HUES48 (cell line): ENCODE measurements around the gene AGBL1.

Experiments used
- H3K27ac ChIP-seq: one replicate; pipeline ENCODE4 v1.7.0; 2013; ENCODE audit warnings: low read depth, low read length, inconsistent platforms
- H3K27me3 ChIP-seq: 2 replicates; pipeline ENCODE4 v1.6.1; 2013; ENCODE audit warnings: mild to moderate bottlenecking, low read length; ENCODE audit not compliant: control insufficient read depth, insufficient read depth
- H3K36me3 ChIP-seq: 2 replicates; pipeline ENCODE4 v1.6.1; 2013; ENCODE audit warnings: low read length; ENCODE audit not compliant: control insufficient read depth, insufficient read depth
- H3K4me1 ChIP-seq: 2 replicates; pipeline ENCODE4 v1.6.1; 2013; ENCODE audit warnings: mild to moderate bottlenecking, low read length; ENCODE audit not compliant: control insufficient read depth, insufficient read depth
- H3K4me3 ChIP-seq: 2 replicates; pipeline ENCODE4 v1.5.1; 2013; ENCODE audit warnings: mild to moderate bottlenecking, low read depth, low read length
- H3K9ac ChIP-seq: 2 replicates; pipeline ENCODE4 v1.6.1; 2013; ENCODE audit warnings: mild to moderate bottlenecking, low read depth, low read length, moderate library complexity
- H3K9me3 ChIP-seq: 2 replicates; pipeline ENCODE4 v1.6.1; 2013; ENCODE audit warnings: low read length; ENCODE audit not compliant: control insufficient read depth, insufficient read depth

AGBL1 gene

DNA sequence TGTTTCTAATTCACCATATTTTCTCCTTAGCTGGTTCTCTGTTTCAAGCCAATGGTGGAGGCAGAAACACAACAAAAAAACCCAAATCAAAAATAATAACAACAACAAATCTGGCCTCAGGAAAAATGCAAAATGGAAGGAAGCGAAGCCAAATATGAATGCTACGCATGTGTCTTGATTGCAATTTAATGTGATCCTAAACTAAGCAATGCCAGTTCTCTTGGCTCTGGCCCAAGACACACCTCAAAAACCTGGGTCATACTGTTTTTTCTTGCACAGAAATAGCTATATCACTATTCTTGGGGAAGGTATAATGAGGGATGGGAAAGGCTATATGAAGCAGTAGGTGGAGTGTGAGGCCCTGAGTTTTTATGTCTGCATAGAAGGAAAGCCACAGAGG, 724.7 kb downstream of the AGBL1 start:
- no peaks in the 10 kb centered on the region for H3K4me1 ChIP-seq
- no peak overlapping the region for H3K9ac ChIP-seq
- H3K9me3 ChIP-seq = no peaks in the 10 kb centered on the region
- H3K27me3 ChIP-seq = no peaks in the 10 kb centered on the region
- no peak overlapping the region for H3K27ac ChIP-seq
- H3K36me3 ChIP-seq = no peaks in the 10 kb centered on the region
- no peak overlapping the region for H3K4me3 ChIP-seq

DNA sequence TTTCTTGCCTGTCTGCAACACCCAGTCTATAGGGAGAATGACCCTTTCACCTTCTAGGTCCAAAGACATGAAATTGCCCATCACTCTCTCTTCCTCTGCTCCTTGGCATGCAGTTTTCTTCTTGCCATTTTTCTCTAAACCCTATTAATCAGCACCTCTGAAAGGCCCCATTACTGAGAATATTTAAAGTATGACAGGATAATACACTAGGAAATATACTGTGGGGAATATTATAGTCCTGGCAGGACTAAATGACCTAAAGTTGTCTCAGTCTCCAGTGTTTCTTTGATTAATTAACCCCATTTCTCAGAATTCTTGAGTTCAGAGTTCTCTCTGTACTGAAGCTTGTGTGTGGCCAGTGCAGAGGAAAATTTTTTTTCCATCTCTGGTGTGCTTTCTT, 730.7 kb downstream of the AGBL1 start:
- Histone ChIP-seq H3K9ac (no peak overlapping the region), H3K27me3 (no peaks in the 10 kb centered on the region), H3K4me1 (no peaks in the 10 kb centered on the region), H3K9me3 (no peaks in the 10 kb centered on the region), H3K4me3 (no peak overlapping the region), H3K27ac (no peak overlapping the region), H3K36me3 (no peaks in the 10 kb centered on the region)

DNA sequence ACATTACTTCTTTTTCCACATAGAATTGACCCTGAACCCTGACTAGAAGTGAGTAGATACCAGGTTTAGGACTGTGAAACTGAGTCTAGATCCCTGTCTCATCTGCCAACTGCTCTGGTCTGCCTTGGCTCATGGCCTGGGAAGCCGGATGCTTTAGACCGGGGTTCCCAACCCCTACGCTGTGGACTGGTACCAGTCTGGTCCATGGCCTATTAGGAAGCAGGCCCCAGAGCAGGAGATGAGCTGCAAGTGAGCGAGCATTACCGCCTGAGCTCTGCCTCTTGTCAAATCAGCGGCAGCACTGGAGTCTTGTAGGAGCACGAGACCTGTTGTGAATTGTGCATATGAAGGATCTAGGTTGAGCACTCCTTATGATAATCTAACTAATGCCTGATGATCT, 734.2 kb downstream of the AGBL1 start:
- Histone ChIP-seq H3K4me1 (no peaks in the 10 kb centered on the region), H3K4me3 (no peak overlapping the region), H3K9me3 (no peaks in the 10 kb centered on the region), H3K36me3 (no peaks in the 10 kb centered on the region), H3K9ac (no peak overlapping the region), H3K27ac (no peak overlapping the region), H3K27me3 (no peaks in the 10 kb centered on the region)

DNA sequence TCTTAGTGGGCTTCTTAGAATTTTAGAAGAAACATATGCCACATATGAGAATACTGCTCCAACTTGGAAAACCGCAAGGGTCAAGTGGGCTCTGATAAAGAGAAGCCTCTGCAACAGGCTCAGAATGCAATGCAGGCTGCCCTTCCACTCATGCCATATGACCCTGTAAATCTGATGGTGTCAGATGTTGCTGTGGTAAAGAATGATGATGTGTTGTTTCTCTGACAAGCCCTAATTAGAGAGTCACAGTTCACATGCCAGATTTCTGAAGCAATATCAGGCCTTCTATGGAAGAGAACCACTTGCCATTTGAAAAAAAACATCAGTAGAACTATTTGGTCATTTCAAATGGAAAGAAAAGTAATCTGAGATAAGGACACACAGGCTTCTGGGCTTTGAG, 749.6 kb downstream of the AGBL1 start:
- Histone ChIP-seq H3K9me3 (no peaks in the 10 kb centered on the region), H3K27me3 (no peaks in the 10 kb centered on the region), H3K4me3 (no peak overlapping the region), H3K27ac (no peak overlapping the region), H3K9ac (no peak overlapping the region), H3K4me1 (no peaks in the 10 kb centered on the region), H3K36me3 (no peaks in the 10 kb centered on the region)

DNA sequence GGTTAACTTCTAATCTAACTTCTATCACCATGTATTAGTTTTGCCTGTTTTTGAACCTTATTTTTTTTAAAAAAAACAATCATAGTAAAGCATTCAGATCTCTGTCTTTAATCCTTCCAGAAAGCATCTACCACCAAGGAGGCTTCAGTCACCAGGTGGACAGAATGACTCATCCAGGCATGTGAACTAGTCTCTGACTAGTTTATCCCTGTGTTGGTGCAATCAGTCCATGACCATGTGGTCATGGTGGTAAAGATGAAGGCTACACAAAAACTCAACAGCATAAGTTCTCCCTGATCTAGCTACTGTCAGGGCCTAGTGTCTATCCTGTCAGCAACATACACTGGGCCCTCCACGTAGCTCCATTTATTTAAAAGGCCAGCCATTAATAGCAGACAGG, 750.6 kb downstream of the AGBL1 start:
- Histone ChIP-seq H3K4me1 (no peaks in the 10 kb centered on the region), H3K9ac (no peak overlapping the region), H3K36me3 (no peaks in the 10 kb centered on the region), H3K27me3 (no peaks in the 10 kb centered on the region), H3K9me3 (no peaks in the 10 kb centered on the region), H3K4me3 (no peak overlapping the region), H3K27ac (no peak overlapping the region)

DNA sequence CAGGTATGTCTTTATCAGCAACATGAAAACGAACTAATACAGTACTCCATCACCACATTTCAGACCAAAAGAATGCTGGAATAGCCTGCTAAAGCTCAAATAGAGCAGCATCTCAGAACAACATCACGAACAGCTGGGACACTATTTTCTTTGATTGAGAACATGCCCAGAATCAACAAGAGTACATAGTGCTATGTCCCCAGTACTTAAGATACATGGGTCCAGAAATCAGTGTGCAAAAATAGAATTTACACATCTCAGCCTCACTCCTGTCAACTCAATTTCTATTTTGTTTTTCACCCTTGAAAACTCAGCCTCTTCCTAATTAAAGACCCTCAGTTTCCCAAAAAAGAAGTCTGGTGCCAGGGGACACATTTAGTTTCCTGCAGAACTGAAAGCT, 753.9 kb downstream of the AGBL1 start:
- Histone ChIP-seq H3K4me1 (peaks cover 10% of the 10 kb centered on the region; the same call in 1 of the 2 replicates), H3K27me3 (no peaks in the 10 kb centered on the region), H3K9me3 (no peaks in the 10 kb centered on the region), H3K4me3 (no peak overlapping the region), H3K9ac (no peak overlapping the region), H3K27ac (no peak overlapping the region), H3K36me3 (no peaks in the 10 kb centered on the region)

DNA sequence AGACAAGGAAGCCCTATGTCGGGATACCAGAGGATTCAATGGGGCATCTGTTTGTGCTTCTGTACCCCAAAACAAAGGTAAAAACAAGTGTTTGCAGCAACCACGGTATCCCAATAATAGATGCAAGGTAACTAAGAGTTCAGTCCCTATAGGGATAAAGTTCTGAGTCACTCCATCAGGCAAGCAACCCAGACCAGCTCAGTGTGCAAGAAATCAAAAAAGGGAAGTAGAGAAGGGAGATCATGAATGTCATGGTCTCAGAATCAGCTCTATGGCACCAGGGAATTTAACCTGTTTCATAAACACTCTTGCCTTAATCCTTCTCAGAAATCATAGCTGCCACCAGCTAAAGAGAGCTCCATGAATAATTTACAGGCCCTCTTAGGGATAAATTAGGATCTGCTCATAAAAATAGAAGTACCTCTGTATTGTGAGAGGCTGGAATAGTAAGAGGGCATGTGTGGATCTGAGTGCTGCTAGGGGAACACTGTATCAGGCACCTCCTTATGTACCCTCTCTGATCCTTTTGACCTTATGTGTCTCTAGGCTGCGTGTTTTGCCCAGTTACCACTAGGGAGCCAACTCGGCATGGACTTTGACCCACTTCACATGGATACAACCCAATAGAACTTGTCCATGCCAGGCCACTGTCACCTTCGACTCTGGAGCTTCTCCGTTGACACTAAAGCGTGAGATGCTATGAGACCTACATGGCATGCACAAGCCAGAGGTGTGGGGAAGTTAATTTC, 754.6 kb downstream of the AGBL1 start:
- no peaks in the 10 kb centered on the region for H3K36me3 ChIP-seq
- no peak overlapping the region for H3K9ac ChIP-seq
- no peak overlapping the region for H3K4me3 ChIP-seq
- peaks cover 10% of the 10 kb centered on the region; the same call in 1 of the 2 replicates for H3K4me1 ChIP-seq
- H3K27ac ChIP-seq = no peak overlapping the region
- no peaks in the 10 kb centered on the region for H3K27me3 ChIP-seq
- no peaks in the 10 kb centered on the region for H3K9me3 ChIP-seq

DNA sequence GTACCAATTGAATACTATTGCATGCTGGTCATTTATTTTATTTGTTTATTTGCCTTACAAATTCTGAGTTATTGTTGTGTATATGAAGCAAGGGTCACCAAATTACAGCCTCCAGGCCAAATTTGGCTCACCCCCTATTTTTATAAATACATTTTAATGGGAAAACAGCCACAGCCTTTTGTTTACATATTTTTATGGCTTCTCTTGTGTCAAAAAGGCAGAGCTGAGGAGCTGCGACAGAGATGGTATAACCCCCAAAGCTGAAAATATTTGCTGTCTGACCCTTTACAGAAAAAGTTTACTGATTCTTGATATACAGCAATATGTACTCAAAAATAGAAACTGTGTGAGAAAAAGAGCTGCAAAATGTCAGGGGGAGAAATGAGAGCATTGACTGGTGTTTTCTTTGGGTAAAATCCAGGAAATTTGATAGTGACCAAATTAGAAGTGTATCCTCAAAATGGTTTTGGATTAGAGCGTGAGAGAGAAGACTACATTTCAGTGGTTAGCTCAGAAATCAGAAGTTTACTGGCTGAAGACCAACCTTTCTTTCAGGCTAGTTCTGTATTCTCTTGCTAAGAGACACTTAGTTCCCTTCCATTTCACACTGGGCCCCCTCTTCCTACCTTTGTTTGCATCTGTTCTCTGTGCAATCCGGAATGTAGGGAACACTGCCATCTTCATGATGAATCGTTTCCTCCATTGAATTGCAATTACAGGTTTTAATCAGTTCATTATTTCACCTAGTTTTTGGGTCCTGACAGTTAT, 757.8 kb downstream of the AGBL1 start:
- Histone ChIP-seq H3K9ac (no peak overlapping the region), H3K9me3 (no peaks in the 10 kb centered on the region), H3K4me1 (peaks cover 10% of the 10 kb centered on the region; the same call in 1 of the 2 replicates), H3K36me3 (no peaks in the 10 kb centered on the region), H3K27me3 (no peaks in the 10 kb centered on the region), H3K4me3 (no peak overlapping the region), H3K27ac (no peak overlapping the region)

DNA sequence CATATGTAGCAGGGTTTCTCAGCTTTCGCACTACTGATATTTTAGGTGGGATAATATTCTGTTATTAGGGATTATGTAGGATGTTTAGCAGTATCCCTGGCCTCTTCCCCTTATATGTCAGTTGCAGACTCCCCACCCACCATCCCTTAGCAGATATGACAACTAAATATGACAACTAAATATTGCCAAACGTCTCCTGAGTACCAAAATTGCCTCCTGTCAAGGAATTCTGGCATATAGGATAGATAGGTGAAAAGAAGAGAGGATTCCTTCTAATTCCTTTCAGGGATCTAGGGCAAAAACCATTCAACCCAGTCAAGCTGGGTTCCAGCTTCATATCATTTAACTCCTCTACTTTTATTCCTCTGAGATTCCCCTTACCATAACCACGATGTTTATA, 759.8 kb downstream of the AGBL1 start:
- no peaks in the 10 kb centered on the region for H3K9me3 ChIP-seq
- no peak overlapping the region for H3K27ac ChIP-seq
- no peaks in the 10 kb centered on the region for H3K27me3 ChIP-seq
- no peak overlapping the region for H3K9ac ChIP-seq
- no peak overlapping the region for H3K4me3 ChIP-seq
- H3K4me1 ChIP-seq = peaks cover 10% of the 10 kb centered on the region; the same call in 1 of the 2 replicates
- H3K36me3 ChIP-seq = no peaks in the 10 kb centered on the region

DNA sequence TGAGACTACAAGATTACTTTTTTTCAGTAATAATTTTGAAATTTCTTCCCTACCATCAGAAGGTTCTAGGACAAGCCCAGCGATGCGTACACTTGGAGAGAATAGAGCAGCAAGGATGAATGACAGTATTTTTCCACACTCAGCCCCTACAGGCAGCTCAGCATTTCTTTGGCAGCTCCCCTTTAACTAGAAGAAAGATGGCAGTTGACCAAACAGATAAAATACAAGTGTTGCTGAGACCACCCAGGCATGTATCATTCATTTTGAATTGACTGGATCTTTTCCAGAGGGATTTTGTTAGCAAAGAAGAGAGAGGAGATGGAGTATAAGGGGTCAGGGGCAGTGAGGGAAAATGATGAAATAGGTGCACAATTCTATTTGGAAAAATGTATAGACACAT, 761.3 kb downstream of the AGBL1 start:
- Histone ChIP-seq H3K9me3 (no peaks in the 10 kb centered on the region), H3K27me3 (no peaks in the 10 kb centered on the region), H3K27ac (no peak overlapping the region), H3K36me3 (no peaks in the 10 kb centered on the region), H3K4me1 (peaks cover 10% of the 10 kb centered on the region; the same call in 1 of the 2 replicates), H3K4me3 (no peak overlapping the region), H3K9ac (no peak overlapping the region)

DNA sequence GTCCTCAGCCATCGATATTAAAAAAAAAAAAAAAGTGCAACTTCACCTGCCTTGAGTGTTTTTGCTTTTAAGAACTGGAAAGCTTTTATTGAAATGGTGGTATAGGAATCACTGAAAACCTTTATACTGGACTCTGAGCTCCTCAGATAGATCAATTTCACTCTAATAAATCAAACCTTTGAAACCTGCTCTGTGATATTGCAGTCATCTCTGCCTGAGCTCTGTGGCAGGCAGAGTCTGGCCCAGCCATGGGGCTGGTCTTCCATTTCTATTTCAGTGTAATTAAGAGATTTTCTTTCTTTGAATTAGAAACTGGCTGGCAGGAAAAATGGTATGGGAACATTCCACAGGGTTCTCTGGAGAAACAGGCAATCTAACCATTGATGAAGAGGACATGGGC, 762.5 kb downstream of the AGBL1 start:
- no peaks in the 10 kb centered on the region for H3K36me3 ChIP-seq
- H3K27ac ChIP-seq = no peak overlapping the region
- H3K4me1 ChIP-seq = peaks cover 6% of the 10 kb centered on the region; the same call in 1 of the 2 replicates
- no peak overlapping the region for H3K4me3 ChIP-seq
- no peak overlapping the region for H3K9ac ChIP-seq
- no peaks in the 10 kb centered on the region for H3K27me3 ChIP-seq
- no peaks in the 10 kb centered on the region for H3K9me3 ChIP-seq
